KOPT-K1 (cell line): Measurements from ENCODE around the gene GPR63.
A peak's percentile ranks its signal among the peaks of the same experiment; 100 is the strongest.
"Not testable (repeated sequence)": the region's sequence is repeated elsewhere in the genome, so short reads cannot be mapped to it uniquely, and the experiment has no call there.

Experiments used
- H3K27ac ChIP-seq: fragments of 200-600 bp; sonication (generic); 2 replicates; pipeline ENCODE4 v1.5.1; 2016; ENCODE audit warnings: antibody characterized with exemption, mild to moderate bottlenecking, low read depth, low read length; ENCODE audit not compliant: poor library complexity, severe bottlenecking
- H3K36me3 ChIP-seq: fragments of 200-600 bp; sonication (generic); 2 replicates; pipeline ENCODE4 v1.5.1; 2017; ENCODE audit warnings: antibody characterized with exemption, mild to moderate bottlenecking, low read length, moderate library complexity; ENCODE audit not compliant: insufficient read depth
- H3K9me3 ChIP-seq: fragments of 200-600 bp; sonication (generic); 2 replicates; pipeline ENCODE4 v1.5.1; 2017; ENCODE audit warnings: antibody characterized with exemption, low read length, mild to moderate bottlenecking; ENCODE audit not compliant: insufficient read depth, poor library complexity, severe bottlenecking

Gene GPR63, protein sequence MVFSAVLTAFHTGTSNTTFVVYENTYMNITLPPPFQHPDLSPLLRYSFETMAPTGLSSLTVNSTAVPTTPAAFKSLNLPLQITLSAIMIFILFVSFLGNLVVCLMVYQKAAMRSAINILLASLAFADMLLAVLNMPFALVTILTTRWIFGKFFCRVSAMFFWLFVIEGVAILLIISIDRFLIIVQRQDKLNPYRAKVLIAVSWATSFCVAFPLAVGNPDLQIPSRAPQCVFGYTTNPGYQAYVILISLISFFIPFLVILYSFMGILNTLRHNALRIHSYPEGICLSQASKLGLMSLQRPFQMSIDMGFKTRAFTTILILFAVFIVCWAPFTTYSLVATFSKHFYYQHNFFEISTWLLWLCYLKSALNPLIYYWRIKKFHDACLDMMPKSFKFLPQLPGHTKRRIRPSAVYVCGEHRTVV

DNA sequence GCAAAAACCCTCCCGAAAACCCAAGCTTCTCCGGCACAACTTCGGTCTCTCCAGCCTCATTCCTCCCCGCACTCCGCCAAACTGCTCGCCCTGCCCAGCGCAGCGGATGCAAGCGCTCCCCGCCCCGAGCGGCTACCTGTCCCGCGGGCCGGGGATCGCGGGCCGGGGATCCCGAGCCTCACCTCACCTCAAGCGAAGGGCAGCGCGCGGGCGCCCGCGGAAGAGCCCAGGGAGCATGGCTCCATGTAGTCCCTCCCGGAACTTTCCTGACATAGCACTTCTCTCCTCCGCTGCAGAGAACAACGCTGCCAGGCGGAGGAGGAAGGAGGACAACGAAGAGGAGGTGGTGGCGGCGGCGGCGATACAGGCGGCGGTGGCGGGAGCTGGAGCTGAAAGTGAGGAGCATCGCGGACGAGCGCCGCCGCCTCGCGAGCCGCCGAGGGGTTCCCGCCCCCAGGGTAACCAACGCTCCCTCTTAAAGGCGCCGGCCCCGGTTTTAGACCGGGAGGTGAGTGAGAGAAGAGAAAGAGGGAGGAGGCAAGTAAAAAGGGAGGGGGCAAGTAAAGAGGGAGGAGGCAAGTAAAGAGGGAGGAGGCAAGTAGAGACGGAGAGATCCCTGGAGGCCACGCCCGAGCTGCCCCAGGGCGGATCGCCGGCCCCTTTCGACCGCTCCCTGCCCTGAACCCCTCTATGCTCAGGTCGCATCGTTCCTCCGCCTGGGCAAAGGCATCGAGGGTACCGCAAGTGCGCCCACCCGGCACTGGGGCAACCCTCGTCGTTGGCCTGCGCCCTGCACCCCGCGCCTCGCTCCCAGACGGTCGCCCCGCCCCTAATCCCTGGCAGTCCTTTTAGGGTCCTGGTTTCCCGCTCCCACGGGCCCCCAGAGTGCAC lies at the start of gene GPR63:
TSS of gene GPR63 (minus strand) at position 397 of the 891 bp plus-strand sequence. CDS start 37,746 bp downstream, outside the sequence.
- Histone ChIP-seq H3K9me3 (no peaks in the 10 kb centered on the region), H3K27ac (peak within 1 kb of the TSS; percentile 77)

DNA sequence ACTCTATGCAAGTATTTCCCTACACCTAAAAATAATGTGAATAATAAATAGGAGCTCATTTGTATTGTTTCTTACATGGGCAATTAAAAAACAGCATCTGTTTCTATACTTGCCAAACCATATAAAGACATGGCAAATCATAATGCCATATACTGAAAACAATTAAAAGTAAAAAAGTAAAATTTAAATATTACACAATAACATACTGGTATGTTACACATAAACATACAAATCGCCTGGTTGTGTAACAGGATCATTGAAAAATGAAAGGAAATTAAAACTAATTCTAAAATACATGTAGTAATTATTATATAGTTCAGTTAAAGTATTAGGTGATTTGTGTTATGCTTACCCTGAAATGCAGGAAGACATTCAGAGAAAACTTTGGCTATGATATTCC lies 49.2 kb upstream of the GPR63 start:
- H3K27ac ChIP-seq: no peak overlapping the region
- no peaks in the 10 kb centered on the region for H3K9me3 ChIP-seq
- H3K36me3 ChIP-seq: peaks cover 26% of the 10 kb centered on the region

More for the DNA sequence above, at the start of gene GPR63:
- peaks cover 1% of the 10 kb centered on the region; the same call in 1 of the 2 replicates for H3K36me3 ChIP-seq

DNA sequence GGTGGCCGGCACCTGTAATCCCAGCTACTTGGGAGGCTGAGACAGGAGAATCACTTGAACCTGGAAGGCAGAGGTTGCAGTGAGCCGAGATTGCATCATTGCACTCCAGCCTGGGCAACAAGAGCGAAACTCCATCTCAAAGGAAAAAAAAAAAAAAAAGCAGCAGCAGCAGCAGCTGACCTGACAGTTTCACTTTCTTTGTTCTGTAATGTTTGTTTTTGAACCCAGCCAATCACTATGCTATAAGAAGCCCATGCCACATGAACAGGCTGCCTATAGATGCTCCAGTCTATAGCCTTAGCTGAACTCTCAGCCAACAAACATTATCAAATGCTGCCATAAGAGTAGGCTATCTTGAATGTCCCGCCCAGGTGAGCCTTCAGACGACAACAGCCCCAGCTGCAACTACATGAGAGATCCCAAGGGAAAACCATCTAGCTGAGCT lies 47.9 kb upstream of the GPR63 start:
- Histone ChIP-seq H3K27ac (peak overlapping the region; percentile 60), H3K36me3 (peaks cover 13% of the 10 kb centered on the region)
- H3K9me3 ChIP-seq: not testable (repeated sequence)

DNA sequence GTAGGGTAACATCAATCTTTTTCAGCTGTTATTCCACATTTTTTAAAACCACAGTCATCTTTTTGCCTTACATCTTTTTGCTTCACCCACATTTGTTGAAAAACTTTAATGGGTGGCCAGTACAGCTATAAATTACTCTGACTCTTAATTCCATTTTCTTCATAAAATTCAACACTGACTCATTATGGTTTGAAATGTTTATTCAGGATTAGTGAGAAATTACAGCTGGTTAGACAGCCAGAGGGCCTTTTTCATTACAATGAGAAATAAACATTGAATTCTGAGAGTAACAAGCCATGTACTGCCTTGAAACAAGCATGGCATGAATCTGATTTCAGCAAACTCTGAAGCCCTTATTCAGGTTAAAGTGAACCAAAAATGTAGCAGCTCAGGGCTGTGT lies 40.9 kb upstream of the GPR63 start:
- no peak overlapping the region for H3K27ac ChIP-seq
- H3K36me3 ChIP-seq: no peaks in the 10 kb centered on the region
- H3K9me3 ChIP-seq: no peaks in the 10 kb centered on the region

DNA sequence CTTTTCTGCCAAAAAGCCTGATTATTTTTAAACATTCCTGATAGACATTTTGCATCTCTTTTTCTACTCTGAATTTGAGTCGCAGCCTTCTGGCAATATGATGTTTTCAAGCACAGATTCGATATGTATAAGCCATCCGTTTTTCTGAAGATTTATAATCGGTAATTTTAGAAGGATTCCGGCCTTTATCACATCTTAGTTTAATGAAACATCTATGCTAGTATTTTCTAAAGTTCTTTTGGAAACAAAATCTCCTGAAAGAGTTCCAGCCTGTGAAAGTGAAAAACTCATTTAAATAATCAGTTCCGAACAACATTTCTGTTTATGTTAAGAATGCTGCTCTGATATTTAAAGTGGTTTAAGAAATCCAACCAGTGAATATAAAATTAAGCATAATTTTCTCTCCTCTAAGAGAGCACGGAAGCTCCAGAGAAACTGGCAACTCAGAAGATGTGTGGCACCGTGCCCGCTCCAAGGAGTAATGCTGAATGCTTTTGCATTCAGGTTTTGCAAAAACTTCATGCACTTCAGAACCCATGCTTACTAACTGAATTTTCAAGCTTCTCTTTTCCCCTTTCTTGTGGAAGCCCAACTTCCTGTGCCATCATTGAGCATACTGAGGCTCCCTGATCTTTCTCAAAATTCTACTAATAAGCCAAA lies 39.7 kb upstream of the GPR63 start:
- H3K9me3 ChIP-seq: no peaks in the 10 kb centered on the region
- no peaks in the 10 kb centered on the region for H3K36me3 ChIP-seq
- peak overlapping the region; percentile 34 for H3K27ac ChIP-seq

DNA sequence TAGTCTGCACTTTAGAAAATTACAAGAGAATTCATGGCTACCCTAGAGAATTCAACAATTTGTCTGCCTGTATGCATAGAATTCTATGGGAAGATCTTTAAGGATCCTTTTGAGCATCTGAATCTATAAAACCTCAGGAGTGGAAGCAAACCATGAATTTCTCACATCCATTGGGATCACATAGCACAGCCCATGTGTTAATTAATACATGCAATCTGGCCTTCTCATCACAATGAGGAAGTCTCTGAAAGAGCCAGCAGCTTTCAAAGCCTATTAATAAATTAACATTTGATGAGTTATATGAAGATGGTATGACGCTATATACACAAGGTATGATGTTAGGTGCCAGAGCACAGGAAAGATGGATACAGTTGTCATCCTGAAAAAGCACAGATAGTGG lies 35.7 kb upstream of the GPR63 start:
- Histone ChIP-seq H3K9me3 (no peaks in the 10 kb centered on the region), H3K36me3 (no peaks in the 10 kb centered on the region), H3K27ac (no peak overlapping the region)

DNA sequence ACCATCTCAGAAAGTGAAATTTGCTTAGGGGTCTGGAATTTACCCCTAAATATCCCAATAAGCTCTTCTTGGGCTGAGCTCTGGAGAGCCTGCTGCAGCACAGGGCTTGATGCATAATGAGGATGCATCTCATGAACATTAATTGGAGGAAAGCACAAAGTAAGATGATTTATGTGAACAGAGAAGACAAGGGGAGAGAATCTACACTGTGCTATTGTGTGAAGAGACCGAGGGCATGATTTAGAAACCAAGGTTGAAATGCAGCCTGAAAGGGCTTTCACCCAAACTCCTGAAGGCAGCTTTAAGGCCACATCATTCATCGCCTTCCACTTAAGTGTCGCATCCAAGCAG lies 27.8 kb upstream of the GPR63 start:
- H3K9me3 ChIP-seq: no peaks in the 10 kb centered on the region
- H3K27ac ChIP-seq: no peak overlapping the region
- H3K36me3 ChIP-seq: no peaks in the 10 kb centered on the region

DNA sequence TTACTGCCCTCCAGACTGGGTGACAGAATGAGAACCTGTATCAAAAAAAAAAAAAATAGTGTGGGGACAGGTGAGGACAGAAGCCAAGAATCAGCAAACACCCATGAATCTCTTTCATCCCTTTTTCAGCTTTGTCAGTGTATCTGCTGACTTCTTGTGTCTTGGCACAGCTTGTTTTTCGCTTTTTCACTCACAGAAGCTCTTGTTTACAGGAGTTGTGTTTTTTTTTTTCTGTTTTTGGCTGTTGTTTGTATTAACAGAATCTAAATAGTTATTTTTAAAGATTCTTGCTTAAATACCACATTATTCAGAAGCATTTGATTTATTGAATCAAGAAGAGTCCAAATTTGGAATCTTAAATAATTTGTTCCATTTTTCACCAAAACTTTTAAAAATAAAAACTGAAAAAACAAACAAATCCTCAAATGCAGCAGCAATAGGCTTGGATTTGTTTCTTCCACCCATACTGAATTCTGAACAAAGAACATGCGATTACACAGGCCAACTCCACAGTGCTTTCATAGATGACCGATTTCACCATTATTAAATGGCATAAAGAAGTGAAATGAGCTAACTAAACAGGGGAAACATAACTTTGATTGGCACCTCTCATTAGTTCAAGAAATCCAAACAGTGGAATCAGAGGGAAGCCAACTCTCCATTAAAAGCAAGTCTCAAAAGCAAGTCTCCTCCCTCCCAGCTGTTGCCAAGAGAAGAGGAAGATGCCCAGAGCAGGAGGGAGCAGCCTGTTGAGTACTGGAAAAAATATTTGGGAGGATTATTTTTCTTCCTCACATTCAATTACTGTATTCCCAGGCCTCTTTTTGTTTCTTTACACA lies 27.2 kb upstream of the GPR63 start:
- no peak overlapping the region for H3K27ac ChIP-seq
- no peaks in the 10 kb centered on the region for H3K9me3 ChIP-seq
- no peaks in the 10 kb centered on the region for H3K36me3 ChIP-seq

DNA sequence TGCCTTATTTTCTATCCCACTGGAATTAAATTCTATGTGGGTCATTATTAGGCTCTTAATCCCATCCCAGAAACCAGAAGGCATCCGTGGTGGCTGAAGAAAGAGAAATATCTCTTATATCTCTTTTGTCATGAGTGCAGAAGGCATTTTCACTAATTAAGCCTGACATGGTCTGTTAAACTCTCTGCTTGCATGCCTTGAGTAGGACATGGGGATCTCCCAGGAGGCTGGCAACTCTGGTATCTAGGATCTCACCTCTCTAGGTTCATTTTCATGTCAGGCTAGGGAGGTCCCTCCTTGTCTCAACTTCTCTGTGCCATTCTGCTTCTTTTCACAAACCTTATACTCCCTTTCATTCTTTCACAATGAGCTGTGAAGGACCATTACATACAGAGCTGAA lies 25.3 kb upstream of the GPR63 start:
- no peaks in the 10 kb centered on the region for H3K9me3 ChIP-seq
- H3K27ac ChIP-seq: no peak overlapping the region
- no peaks in the 10 kb centered on the region for H3K36me3 ChIP-seq

DNA sequence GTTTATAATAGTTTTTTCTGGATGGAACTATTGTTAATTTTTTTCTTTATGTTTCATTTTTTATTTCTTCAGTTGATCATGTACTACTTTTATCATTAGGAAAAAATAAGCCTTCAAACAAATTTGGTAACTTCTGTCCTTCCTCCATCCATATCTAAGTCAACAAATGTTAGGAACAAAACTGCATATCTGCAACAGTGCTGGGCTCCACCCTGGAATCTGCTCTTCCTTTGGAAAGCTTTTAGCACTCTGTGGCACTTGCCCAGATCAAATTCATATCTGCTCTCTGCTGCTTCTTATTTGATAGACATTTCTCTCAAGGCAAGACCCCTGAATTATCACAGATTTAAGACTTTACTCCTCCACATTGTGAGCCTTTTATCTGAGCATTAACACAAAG lies 24.3 kb upstream of the GPR63 start:
- no peaks in the 10 kb centered on the region for H3K36me3 ChIP-seq
- no peaks in the 10 kb centered on the region for H3K9me3 ChIP-seq
- H3K27ac ChIP-seq: no peak overlapping the region

DNA sequence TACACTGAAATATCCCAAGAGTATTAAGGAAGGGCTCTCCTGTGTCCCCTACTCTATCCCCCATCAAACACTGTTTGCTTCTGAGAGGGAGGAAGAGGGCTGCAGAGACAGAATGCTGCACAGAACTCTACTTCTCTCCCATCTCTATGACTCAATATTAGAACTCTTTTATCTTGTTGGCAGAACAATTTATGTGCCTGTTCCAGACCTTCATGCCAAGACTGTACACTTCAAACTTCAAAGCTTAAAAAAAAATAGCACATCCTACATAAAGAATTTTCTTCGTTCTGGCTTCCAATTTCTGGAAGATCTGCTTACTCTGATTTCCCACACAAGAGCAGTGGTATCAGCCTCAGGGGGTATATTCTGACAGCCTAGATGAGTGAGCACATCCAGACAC lies 19.6 kb upstream of the GPR63 start:
- Histone ChIP-seq H3K9me3 (peaks cover 10% of the 10 kb centered on the region), H3K27ac (no peak overlapping the region), H3K36me3 (no peaks in the 10 kb centered on the region)

DNA sequence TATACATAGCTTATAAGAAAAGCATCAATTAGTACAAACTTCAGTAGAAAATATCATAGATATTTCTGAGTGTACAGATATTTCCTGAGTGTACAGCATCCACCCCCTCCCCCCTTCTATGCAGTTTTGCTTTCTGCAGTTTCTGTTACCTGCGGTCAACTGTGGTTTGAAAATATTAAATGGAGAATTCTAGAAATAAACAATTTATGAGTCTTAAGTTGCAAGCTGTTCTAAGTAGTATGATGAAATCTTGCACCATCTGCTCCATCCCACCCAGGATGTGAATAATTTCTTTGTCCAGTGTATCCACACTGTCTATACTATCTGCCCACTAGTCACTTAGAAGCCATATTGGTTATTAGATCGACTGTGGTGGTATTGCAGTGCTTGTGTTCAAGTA lies 15.8 kb upstream of the GPR63 start:
- Histone ChIP-seq H3K36me3 (no peaks in the 10 kb centered on the region), H3K27ac (no peak overlapping the region), H3K9me3 (peaks cover 11% of the 10 kb centered on the region)

DNA sequence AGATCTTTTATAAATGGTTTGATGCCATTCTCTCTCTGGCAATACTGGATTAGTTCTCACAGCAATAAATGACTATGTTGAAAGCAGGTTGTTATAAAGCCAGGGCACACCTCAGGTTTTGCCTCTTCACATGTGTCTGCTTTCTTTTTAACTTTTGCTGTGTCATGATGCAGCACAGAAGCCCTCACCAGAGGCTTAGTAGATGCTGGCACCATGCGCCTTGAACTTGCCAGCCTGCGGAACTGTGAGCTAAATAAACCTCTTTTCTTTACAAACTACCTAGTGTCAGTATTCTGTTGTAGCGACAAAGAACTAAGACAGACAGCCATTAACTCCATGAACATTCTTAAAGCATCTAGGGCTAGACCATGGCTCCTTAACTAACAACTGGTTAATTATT lies 15.3 kb upstream of the GPR63 start:
- Histone ChIP-seq H3K9me3 (peaks cover 11% of the 10 kb centered on the region), H3K27ac (no peak overlapping the region)

DNA sequence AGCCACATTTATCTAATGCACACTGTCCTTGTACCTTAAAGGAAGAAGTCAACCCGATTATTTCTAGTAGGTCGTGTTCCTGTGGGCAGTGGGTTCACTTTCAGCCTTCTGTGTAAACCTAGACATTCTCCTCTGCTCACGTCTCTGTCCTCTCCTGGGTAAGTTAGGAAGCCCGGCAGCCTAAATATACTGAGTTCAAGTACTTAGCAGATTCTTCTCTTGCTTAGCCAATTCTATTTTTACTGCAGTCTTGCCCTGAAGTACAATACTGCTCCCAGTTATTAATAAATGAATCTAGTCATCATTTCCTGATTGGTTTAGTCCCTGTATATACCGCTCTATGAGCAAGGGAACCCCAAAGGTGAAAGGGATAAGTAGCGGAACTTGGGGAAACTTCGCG lies 14.6 kb upstream of the GPR63 start:
- Histone ChIP-seq H3K9me3 (peaks cover 11% of the 10 kb centered on the region), H3K27ac (no peak overlapping the region), H3K36me3 (no peaks in the 10 kb centered on the region)

More for the DNA sequence above, 15.3 kb upstream of the GPR63 start:
- no peaks in the 10 kb centered on the region for H3K36me3 ChIP-seq
